Activated T-cell treated with anti-CD3 and anti-CD28 coated beads for 1 hour (primary cell): ENCODE results near the gene SQOR.
A peak's percentile ranks its signal among the peaks of the same experiment; 100 is the strongest.
"Not testable (repeated sequence)": the region's sequence is repeated elsewhere in the genome, so short reads cannot be mapped to it uniquely, and the experiment has no call there.

ENCODE experiments used
- DNase-seq: peaks from one replicate; pipeline ENCODE4 v3.0.0-alpha.2; 2020; ENCODE audit warnings: low read depth

Gene SQOR

DNA sequence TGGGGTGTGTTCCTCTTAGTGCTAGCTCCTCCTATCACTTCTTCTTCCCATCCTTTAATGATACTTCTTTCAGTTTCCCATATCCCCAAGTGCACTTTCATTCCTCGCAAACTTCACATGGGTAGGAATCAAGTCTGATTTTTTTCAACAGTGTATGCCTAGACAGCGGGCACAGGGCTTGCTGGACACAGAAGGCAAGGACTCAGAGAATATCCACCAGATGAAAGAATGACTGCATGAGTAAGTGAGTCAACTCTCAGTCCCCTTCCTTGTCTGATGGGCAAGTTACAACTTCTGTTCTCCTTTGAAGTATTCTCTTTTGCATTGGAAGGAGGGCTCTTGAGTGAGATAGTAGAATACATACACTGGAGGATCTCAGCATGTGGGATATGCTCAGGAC lies 3.1 kb upstream of the SQOR start:
- DNase-seq, result no peak

DNA sequence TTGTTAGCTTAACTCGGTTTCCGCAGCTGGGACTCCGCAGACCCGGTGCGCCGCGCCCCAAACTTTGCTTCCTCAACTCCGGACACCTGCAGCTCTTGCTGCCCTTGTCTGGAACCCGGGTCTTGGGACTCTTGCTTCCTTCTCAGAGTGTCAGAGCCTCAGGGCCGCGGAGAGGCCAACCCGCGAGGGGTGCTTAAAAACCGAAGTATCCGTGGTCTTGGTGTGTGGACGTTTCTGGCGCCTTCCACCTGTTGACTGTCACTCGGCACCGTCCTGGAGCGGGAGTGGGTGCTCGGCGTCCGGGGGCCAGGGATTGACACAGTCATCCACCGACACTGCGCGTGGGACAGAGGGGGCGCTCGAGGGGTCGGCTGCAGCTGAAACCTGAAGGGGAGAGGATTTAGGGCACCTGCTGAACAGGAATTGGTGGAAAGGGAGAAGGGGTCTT lies 386 bp downstream of the SQOR start:
- peak; percentile 59 for DNase-seq

DNA sequence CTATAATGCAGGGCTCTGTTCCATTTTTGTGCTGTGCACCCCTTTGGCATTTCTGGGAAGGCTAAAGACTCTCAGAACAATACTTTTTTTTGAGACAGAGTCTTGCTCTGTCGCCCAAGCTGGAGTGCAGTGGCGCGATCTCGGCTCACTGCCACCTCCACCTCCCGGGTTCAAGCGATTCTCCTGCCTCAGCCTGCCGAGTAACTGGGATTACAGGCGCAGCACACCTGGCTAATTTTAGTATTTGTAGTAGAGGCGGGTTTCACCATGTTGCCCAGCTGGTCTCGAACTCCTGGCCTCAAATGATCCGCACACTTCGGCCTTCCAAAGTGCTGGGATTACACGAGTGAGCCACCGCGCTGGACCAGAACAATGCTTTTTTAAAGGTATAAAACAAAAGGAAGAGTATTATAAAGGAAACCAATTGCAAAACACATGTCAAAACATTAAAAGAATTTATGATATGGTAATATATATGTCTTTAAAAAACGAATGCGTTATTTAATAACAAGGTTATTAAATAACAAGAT lies 999 bp downstream of the SQOR start:
- no peak for DNase-seq

- no peak for DNase-seq
These were observed 2.3 kb downstream of the SQOR start for GRCh38 chr15:45637141-45637540.

- peak; percentile 9 for DNase-seq
These were observed 2.8 kb downstream of the SQOR start for GRCh38 chr15:45637552-45638033.

GRCh38 chr15:45640616-45641015 lies 5.8 kb downstream of the SQOR start:
- DNase-seq, result no peak

DNA sequence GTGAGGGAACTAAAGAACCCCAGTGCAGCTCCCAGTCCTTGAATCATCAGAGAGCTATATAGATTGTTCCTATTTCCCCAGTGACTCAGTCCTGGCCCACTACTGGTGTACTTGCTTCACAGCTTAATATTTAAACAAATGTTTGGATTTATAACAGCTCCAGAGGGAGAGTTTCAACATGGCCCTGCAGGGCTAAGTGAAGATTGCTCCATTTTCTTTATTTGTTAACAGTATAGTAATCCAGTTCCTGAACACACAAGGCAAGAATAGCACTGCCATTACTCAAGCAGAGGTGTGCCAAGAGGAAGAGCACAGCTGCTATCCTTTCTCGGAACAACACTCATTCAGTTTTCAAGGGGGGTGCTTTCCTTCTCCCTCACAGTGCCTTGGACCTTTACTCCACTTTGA lies 6.5 kb downstream of the SQOR start:
- DNase-seq, result no peak

DNA sequence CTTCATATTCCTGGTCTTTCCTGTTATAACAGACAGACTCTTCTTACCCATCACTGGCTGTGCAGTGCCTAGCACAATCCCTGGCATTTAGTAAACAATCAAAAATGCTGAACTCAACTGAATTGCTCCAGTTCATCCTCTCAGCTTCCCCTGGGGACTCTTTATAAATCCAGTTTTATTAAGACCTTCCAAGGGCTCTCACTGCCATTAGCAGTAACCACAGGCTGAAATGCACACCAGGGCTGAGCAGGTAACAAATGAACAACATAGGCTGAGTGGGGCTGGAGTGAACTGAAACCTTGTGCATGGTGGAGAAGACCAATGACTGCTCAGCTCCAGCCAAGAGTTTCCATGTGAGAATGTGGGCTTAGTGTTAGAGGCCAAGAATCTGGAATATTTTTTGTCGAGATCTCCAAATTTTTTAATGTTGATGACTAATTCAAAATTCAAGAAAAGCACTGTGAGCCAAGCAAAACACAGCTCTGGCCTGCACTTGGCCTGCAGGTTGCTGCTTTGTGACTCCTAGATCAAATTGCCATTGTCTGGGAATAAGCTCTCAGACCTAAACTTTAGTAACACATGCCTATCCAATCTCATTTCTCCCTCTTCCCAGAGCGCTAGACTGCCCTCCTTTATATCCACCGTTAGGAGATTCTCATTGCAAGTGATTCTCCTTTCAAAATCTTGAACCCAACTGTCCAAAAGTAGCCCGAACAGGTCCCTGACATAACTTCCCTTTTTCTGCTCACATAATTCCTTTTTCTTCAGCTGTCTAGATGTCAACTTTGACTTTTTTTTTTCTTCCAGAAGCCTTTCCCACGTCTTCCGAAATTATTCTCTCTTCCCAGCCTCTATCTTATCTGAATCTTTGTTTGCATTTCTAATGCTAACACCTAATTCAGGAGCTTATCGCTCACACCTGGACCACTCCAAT lies 7.4 kb downstream of the SQOR start:
- no peak for DNase-seq

- DNase-seq, result no peak
These were observed 9.6 kb downstream of the SQOR start for GRCh38 chr15:45644437-45644836.

DNA sequence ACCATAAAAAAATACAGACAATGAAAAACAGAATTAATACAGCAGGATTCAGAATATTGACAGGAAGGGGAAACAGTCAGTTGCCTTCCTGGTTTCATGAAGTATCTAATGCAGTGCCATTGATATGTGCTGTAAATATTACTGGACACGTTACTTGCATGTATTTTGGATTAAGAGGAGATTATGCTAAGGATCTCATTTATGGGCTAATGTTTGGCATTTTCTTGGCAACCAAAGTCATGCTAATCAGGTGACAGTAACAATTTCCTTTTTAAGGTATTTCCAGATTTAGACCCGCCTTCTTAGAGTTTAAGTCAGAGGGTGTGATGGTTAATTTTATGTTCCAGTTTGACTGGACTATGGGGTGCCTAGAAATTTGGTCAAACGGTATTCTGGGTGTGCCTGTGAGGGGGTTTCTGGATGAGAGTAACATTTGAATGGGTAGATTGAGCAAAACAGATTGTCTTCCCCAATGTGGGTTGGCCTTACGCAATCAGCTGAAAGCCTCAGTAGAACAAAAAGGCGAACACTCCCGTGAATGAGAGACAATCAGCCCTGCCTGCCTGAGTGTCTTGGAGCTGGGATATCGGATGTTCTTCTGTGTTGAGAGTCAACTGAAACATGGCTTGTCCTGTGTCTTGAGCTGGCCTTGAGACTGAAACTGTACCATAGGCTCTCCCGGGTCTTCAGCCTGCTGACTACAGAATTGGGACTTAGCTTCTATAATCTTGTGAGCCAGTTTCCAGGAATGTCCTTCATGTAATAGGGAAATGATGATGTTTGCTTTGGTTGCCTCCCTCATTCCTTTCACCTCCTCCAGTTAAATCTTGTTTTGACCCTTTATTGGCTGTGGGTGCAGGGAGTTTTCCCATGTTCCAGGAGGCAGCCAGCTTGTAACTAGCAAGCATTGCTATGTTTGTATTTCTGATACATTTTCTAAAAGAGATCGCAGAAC lies 10.5 kb downstream of the SQOR start:
- no peak for DNase-seq

- DNase-seq, result no peak
These were observed 11.4 kb downstream of the SQOR start for GRCh38 chr15:45646220-45646619.

- no peak for DNase-seq
These were observed 13.0 kb downstream of the SQOR start for GRCh38 chr15:45647828-45648227.

DNA sequence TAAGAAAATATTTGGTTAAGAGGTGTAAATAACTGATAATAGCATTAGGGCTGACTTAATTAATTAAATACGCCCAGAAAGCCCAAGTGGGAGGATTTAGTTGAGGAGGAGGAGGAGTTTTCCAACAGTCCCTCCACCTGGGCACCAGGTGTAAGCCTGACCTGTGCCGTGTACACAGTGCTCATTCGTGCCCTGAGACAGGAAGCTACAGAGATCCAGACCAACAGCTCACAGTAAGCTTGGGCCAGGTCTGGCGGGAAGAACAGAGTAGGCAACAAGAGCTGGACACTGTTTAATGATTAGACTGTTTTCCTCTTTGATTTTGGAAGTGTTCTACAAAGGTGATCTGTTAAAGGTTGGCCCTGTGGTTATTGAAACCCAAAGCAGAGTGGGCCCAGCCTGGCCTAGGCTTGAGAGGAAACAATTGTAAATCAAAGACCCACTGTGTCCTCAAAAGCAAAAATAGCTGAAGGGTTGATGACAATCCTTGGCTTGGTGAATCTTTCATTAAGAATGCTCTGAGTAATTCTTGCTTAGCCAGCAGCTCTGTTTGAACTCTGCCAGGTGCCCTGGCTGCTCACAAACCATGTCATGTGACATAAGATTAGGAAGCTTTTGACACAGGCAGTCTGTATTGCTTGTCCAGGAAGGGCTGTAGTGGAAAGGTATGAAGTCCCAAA lies 13.8 kb downstream of the SQOR start:
- no peak for DNase-seq

DNA sequence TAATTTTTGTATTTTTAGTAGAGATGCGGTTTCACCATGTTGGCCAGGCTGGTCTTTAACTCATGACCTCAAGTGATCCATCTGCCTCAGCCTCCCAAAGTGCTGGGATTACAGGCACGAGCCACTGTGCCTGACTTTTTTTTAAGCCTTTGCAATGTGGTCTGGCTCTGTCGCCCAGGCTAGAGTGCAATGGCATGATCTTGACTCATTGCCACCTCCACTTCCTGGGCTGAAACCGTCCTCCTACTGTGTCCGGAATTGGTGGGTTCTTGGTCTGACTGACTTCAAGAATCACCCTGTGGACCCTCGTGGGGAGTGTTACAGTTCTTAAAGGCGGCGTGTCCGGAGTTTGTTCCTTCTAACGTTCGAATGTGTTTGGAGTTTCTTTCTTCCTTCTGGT lies 15.2 kb downstream of the SQOR start:
- not testable (repeated sequence) for DNase-seq

- no peak for DNase-seq
These were observed 16.2 kb downstream of the SQOR start for GRCh38 chr15:45650889-45651525.

- DNase-seq, result no peak
These were observed 19.0 kb downstream of the SQOR start for GRCh38 chr15:45653702-45654424.

GRCh38 chr15:45654749-45655148 lies 19.9 kb downstream of the SQOR start:
- DNase-seq, result no peak

- no peak for DNase-seq
These were observed 22.4 kb downstream of the SQOR start for GRCh38 chr15:45657254-45657653.

GRCh38 chr15:45657764-45658545 lies 23.1 kb downstream of the SQOR start:
- no peak for DNase-seq
